ENCODE data around the gene VPS52. TPM values are rescaled to one million over a fixed set of nuclear protein-coding genes. Genes with fewer than 3 reads are reported as not detected.

VPS52 gene
- total and polyA plus RNA-seq, 9 of the 15 experiments (the other 6 are each of a cell fraction or from before 2014, with no cell fraction given), result 24.4 to 103 (median 40.2) TPM

DNA sequence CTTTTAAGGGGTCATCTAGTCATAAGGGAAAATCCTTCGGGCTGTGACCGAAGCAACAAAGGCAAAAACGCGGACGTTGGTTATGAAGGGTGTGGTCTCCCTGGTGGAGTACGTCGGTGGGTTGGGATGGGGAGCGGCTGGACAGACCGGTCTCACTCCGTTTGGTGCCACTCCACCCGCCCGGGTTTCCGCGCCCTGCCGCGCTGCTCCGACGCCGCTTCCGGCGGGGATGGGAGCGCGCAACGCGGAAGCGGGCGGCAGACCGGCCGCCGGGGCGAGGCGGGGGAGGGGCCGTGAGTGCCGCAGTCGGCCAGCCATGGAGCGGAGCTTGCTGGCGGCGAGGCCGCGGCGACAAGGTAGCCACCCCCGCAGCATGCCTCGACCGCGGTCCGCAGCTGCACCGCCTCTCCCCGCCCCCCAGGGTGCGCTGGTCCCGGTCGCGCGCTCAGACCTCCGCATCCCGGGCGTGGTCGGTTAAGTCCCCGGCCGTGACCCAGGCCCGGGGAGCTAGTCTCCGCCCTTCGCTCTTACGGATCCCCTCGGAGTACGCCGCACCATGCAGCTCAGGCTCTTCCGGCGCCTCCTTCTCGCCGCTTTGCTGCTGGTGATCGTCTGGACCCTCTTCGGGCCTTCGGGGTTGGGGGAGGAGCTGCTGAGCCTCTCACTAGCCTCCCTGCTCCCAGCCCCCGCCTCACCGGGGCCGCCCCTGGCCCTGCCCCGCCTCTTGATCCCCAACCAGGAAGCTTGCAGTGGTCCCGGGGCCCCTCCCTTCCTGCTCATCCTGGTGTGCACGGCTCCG lies 5.4 kb upstream of the VPS52 start, which contains the start of gene B3GALT4 (continued):
- TF ChIP-seq, protein P1, sequence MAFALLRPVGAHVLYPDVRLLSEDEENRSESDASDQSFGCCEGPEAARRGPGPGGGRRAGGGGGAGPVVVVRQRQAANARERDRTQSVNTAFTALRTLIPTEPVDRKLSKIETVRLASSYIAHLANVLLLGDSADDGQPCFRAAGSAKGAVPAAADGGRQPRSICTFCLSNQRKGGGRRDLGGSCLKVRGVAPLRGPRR (CRISPR knock-in tag; IDR thresholded peaks at IDR 0.05), result no peak
- TF ChIP-seq U2AF2 (optimal IDR thresholded peaks at IDR 0.05; ENCODE audit: low read depth, low read length) (no peak), PRPF4 (IDR thresholded peaks at IDR 0.05; ENCODE audit: insufficient read depth, low read depth, low read length, poor library complexity, severe bottlenecking) (peak; percentile 48), NFE2 (IDR thresholded peaks at IDR 0.05; ENCODE audit: low read depth) (no peak), SRSF3 (IDR thresholded peaks at IDR 0.05; ENCODE audit: insufficient read depth, low read length) (no peak), FOXJ3 (CRISPR knock-in tag; IDR thresholded peaks at IDR 0.05) (no peak), ZNF77 (CRISPR knock-in tag; IDR thresholded peaks at IDR 0.05) (peak; percentile 95), NUFIP1 (IDR thresholded peaks at IDR 0.05; ENCODE audit: partially characterized antibody) (no peak), POU5F1 (IDR thresholded peaks at IDR 0.05; ENCODE audit: borderline replicate concordance, low read depth, low read length, partially characterized antibody) (peak; percentile 4), U2AF1 (optimal IDR thresholded peaks at IDR 0.05; ENCODE audit: low read depth, low read length) (peak; percentile 33), ZNF408 (CRISPR knock-in tag; IDR thresholded peaks at IDR 0.05; ENCODE audit: low read depth) (no peak), PTRF (tag; IDR thresholded peaks at IDR 0.05) (no peak), POLR2H (tag; IDR thresholded peaks at IDR 0.05; ENCODE audit: low read depth) (peak; percentile 58; the same call in 1 of the 2 replicates)
- TF ChIP-seq, protein P2, sequence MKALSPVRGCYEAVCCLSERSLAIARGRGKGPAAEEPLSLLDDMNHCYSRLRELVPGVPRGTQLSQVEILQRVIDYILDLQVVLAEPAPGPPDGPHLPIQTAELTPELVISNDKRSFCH (CRISPR knock-in tag; IDR thresholded peaks at IDR 0.05), result no peak
- TF ChIP-seq, protein P2 (tag; IDR thresholded peaks at IDR 0.05), result peak; percentile 79
- TF ChIP-seq, protein P3, sequence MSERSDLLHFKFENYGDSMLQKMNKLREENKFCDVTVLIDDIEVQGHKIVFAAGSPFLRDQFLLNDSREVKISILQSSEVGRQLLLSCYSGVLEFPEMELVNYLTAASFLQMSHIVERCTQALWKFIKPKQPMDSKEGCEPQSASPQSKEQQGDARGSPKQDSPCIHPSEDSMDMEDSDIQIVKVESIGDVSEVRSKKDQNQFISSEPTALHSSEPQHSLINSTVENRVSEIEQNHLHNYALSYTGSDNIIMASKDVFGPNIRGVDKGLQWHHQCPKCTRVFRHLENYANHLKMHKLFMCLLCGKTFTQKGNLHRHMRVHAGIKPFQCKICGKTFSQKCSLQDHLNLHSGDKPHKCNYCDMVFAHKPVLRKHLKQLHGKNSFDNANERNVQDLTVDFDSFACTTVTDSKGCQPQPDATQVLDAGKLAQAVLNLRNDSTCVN (CRISPR knock-in tag; IDR thresholded peaks at IDR 0.05), result peak; percentile 81; the same call in 1 of the 2 replicates
- TF ChIP-seq, protein P4, sequence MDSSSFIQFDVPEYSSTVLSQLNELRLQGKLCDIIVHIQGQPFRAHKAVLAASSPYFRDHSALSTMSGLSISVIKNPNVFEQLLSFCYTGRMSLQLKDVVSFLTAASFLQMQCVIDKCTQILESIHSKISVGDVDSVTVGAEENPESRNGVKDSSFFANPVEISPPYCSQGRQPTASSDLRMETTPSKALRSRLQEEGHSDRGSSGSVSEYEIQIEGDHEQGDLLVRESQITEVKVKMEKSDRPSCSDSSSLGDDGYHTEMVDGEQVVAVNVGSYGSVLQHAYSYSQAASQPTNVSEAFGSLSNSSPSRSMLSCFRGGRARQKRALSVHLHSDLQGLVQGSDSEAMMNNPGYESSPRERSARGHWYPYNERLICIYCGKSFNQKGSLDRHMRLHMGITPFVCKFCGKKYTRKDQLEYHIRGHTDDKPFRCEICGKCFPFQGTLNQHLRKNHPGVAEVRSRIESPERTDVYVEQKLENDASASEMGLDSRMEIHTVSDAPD (CRISPR knock-in tag; IDR thresholded peaks at IDR 0.05), result no peak
- TF ChIP-seq, protein P5, sequence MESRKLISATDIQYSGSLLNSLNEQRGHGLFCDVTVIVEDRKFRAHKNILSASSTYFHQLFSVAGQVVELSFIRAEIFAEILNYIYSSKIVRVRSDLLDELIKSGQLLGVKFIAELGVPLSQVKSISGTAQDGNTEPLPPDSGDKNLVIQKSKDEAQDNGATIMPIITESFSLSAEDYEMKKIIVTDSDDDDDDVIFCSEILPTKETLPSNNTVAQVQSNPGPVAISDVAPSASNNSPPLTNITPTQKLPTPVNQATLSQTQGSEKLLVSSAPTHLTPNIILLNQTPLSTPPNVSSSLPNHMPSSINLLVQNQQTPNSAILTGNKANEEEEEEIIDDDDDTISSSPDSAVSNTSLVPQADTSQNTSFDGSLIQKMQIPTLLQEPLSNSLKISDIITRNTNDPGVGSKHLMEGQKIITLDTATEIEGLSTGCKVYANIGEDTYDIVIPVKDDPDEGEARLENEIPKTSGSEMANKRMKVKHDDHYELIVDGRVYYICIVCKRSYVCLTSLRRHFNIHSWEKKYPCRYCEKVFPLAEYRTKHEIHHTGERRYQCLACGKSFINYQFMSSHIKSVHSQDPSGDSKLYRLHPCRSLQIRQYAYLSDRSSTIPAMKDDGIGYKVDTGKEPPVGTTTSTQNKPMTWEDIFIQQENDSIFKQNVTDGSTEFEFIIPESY (CRISPR knock-in tag; IDR thresholded peaks at IDR 0.05), result peak; percentile 85; the same call in 1 of the 2 replicates
- TF ChIP-seq, protein P6, sequence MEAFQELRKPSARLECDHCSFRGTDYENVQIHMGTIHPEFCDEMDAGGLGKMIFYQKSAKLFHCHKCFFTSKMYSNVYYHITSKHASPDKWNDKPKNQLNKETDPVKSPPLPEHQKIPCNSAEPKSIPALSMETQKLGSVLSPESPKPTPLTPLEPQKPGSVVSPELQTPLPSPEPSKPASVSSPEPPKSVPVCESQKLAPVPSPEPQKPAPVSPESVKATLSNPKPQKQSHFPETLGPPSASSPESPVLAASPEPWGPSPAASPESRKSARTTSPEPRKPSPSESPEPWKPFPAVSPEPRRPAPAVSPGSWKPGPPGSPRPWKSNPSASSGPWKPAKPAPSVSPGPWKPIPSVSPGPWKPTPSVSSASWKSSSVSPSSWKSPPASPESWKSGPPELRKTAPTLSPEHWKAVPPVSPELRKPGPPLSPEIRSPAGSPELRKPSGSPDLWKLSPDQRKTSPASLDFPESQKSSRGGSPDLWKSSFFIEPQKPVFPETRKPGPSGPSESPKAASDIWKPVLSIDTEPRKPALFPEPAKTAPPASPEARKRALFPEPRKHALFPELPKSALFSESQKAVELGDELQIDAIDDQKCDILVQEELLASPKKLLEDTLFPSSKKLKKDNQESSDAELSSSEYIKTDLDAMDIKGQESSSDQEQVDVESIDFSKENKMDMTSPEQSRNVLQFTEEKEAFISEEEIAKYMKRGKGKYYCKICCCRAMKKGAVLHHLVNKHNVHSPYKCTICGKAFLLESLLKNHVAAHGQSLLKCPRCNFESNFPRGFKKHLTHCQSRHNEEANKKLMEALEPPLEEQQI (IDR thresholded peaks at IDR 0.05), result no peak
